MM.1S (cell line): ENCODE data around the gene CFAP54.

ENCODE experiments used
- DNase-seq: peaks from one replicate; pipeline ENCODE4 v3.0.0-alpha.2; 2015
- H2AFZ ChIP-seq: fragments of 300-600 bp; sonication (generic); 2 replicates; pipeline ENCODE4 v1.6.0; 2016; ENCODE audit warnings: antibody characterized with exemption, low read length
- H3F3A ChIP-seq: fragments of 300-600 bp; sonication (generic); 2 replicates; pipeline ENCODE4 v1.6.1; 2016; ENCODE audit warnings: mild to moderate bottlenecking, antibody characterized with exemption, low read length, moderate library complexity, mixed read lengths; ENCODE audit not compliant: insufficient read depth
- H3K27ac ChIP-seq: fragments of 300-600 bp; sonication (generic); 2 replicates; pipeline ENCODE4 v1.5.1; 2016; ENCODE audit warnings: mild to moderate bottlenecking, low read length
- H3K27me3 ChIP-seq: fragments of 300-600 bp; sonication (generic); replicated peaks from 2 replicates; pipeline ENCODE4 v1.6.0; 2016; ENCODE audit warnings: low read length; ENCODE audit not compliant: insufficient read depth
- H3K36me3 ChIP-seq: fragments of 300-600 bp; sonication (generic); replicated peaks from 2 replicates; pipeline ENCODE4 v1.6.1; 2016; ENCODE audit warnings: mild to moderate bottlenecking, low read length, mixed read lengths; ENCODE audit not compliant: insufficient read depth
- H3K4me1 ChIP-seq: fragments of 300-600 bp; sonication (generic); 2 replicates; pipeline ENCODE4 v1.6.1; 2016; ENCODE audit warnings: low read length, mixed read lengths
- H3K4me2 ChIP-seq: fragments of 300-600 bp; sonication (generic); 2 replicates; pipeline ENCODE4 v1.6.0; 2016; ENCODE audit warnings: low read depth, low read length
- H3K4me3 ChIP-seq: fragments of 300-600 bp; sonication (generic); 2 replicates; pipeline ENCODE4 v1.5.1; 2016; ENCODE audit warnings: low read length, mixed read lengths
- H3K79me2 ChIP-seq: fragments of 300-600 bp; sonication (generic); 2 replicates; pipeline ENCODE4 v1.6.1; 2016; ENCODE audit warnings: mixed run types, low read length, mixed read lengths
- H3K9ac ChIP-seq: fragments of 300-600 bp; sonication (generic); 2 replicates; pipeline ENCODE4 v1.6.1; 2016; ENCODE audit warnings: low read length, mixed read lengths
- H3K9me2 ChIP-seq: fragments of 300-600 bp; sonication (generic); replicated peaks from 2 replicates; pipeline ENCODE4 v1.6.1; 2016; ENCODE audit warnings: mild to moderate bottlenecking, low read length, mixed read lengths; ENCODE audit not compliant: insufficient read depth
- H3K9me3 ChIP-seq: fragments of 300-600 bp; sonication (generic); replicated peaks from 2 replicates; pipeline ENCODE4 v1.6.1; 2016; ENCODE audit warnings: mild to moderate bottlenecking, low read length, mixed read lengths; ENCODE audit not compliant: insufficient read depth
- H4K20me1 ChIP-seq: fragments of 300-600 bp; sonication (generic); 2 replicates; pipeline ENCODE4 v1.6.1; 2016; ENCODE audit warnings: mild to moderate bottlenecking, low read length, moderate library complexity, mixed read lengths; ENCODE audit not compliant: insufficient read depth
- EZH2 ChIP-seq: fragments of 300-600 bp; sonication (generic); optimal IDR thresholded peaks from 2 replicates; pipeline ENCODE3; 2017; ENCODE audit warnings: low read depth, mild to moderate bottlenecking, antibody characterized with exemption, low read length, mixed read lengths
- EZH2phosphoT487 ChIP-seq: fragments of 300-600 bp; sonication (generic); IDR thresholded peaks from 2 replicates; pipeline ENCODE4 v1.6.1; 2018; ENCODE audit warnings: antibody characterized with exemption, low read length
- TF ChIP-seq, protein P1 (sequence below): fragments of 300-600 bp; sonication (generic); IDR thresholded peaks from 2 replicates; pipeline ENCODE4 v1.5.1; 2016; ENCODE audit warnings: antibody characterized with exemption, low read length, mixed read lengths

Gene CFAP54

DNA sequence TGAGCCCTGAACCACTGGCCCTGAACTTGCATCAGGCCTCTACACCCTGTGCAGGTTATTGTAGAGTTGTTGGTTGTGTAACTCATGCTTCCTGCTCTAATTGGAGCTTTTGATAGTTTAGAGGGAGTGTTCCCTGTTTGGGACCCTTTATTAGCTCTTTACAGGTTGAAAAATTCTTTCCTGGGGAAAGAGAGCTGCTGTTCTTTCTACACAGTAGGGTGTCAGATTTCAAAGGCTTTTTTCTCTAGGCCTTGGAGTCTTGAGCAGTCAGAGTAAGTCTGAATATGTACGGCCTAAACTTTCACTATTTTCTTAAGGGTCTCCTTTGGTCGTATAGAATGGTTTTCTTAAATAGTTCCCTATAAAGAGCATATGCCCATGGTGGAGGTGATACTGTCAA lies 356.9 kb downstream of the CFAP54 start:
- no peaks in the 10 kb centered on the region for H3K4me1 ChIP-seq
- DNase-seq: no peak
- H3K36me3 ChIP-seq: no peaks in the 10 kb centered on the region
- H3K27me3 ChIP-seq: no peaks in the 10 kb centered on the region
- H3K4me3 ChIP-seq: no peak overlapping the region
- H2AFZ ChIP-seq: no peak overlapping the region
- H3K27ac ChIP-seq: no peak overlapping the region
- H3K9ac ChIP-seq: no peak overlapping the region
- no peaks in the 10 kb centered on the region for H3K9me2 ChIP-seq
- no peaks in the 10 kb centered on the region for H3K79me2 ChIP-seq
- no peak overlapping the region for H3K4me2 ChIP-seq
- TF ChIP-seq EZH2phosphoT487 (no peak), EZH2 (no peak)
- TF ChIP-seq, protein P1, sequence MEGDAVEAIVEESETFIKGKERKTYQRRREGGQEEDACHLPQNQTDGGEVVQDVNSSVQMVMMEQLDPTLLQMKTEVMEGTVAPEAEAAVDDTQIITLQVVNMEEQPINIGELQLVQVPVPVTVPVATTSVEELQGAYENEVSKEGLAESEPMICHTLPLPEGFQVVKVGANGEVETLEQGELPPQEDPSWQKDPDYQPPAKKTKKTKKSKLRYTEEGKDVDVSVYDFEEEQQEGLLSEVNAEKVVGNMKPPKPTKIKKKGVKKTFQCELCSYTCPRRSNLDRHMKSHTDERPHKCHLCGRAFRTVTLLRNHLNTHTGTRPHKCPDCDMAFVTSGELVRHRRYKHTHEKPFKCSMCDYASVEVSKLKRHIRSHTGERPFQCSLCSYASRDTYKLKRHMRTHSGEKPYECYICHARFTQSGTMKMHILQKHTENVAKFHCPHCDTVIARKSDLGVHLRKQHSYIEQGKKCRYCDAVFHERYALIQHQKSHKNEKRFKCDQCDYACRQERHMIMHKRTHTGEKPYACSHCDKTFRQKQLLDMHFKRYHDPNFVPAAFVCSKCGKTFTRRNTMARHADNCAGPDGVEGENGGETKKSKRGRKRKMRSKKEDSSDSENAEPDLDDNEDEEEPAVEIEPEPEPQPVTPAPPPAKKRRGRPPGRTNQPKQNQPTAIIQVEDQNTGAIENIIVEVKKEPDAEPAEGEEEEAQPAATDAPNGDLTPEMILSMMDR: no peak
- no peaks in the 10 kb centered on the region for H4K20me1 ChIP-seq
- H3K9me3 ChIP-seq: no peaks in the 10 kb centered on the region
- H3F3A ChIP-seq: no peaks in the 10 kb centered on the region

DNA sequence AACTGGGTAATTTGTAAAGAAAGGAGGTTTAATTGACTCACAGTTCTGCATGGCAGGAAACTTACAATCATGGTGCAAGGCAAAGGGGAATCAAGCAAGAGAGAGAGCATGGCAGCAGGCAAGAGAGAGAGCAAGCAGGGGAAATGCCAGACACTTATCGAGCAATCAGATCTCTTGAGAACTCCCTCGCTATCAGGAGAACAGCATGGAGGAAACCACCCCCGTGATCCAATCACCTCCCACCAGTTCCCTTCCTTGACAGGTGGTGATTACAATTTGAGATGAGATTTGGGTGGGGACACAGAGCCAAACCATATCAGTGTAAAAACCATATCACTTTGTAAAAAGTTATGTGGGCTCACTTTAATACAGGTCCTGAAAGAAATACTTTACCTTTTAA lies 361.3 kb downstream of the CFAP54 start:
- Histone ChIP-seq H3K9me3 (no peaks in the 10 kb centered on the region), H3F3A (no peaks in the 10 kb centered on the region), H3K4me3 (no peak overlapping the region), H3K4me1 (no peaks in the 10 kb centered on the region), H3K9me2 (no peaks in the 10 kb centered on the region), H4K20me1 (no peaks in the 10 kb centered on the region), H3K4me2 (no peak overlapping the region), H3K36me3 (no peaks in the 10 kb centered on the region), H3K79me2 (no peaks in the 10 kb centered on the region), H2AFZ (no peak overlapping the region), H3K27me3 (no peaks in the 10 kb centered on the region), H3K27ac (no peak overlapping the region), H3K9ac (no peak overlapping the region)
- no peak for DNase-seq
- TF ChIP-seq, protein P1: no peak
- TF ChIP-seq EZH2: no peak
- no peak for TF ChIP-seq EZH2phosphoT487

DNA sequence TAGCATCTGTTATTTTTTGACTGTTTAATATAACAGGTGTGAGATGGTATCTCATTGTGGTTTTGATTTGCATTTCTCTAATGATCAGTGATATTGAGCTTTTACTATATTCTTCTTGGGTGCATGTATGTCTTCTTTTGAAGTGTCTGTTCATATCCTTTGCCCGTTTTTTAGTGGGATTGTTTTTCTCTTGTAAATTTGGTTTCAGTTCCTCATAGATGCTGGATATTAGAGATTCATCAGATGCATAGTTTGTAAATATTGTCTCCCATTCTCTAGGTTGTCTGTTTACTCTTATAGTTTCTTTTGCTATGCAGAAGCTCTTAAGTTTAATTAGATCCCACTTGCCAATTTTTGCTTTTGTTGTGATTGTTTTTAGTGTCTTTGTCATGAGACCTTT lies 368.8 kb downstream of the CFAP54 start:
- H3K9ac ChIP-seq: no peak overlapping the region
- TF ChIP-seq, protein P1: no peak
- TF ChIP-seq EZH2phosphoT487 (no peak), EZH2 (no peak)
- no peaks in the 10 kb centered on the region for H3K9me3 ChIP-seq
- no peaks in the 10 kb centered on the region for H3K27me3 ChIP-seq
- no peaks in the 10 kb centered on the region for H3K79me2 ChIP-seq
- H3F3A ChIP-seq: no peaks in the 10 kb centered on the region
- DNase-seq: no peak
- H3K4me1 ChIP-seq: no peaks in the 10 kb centered on the region
- no peak overlapping the region for H3K4me2 ChIP-seq
- H3K9me2 ChIP-seq: no peaks in the 10 kb centered on the region
- H3K36me3 ChIP-seq: no peaks in the 10 kb centered on the region
- H3K4me3 ChIP-seq: no peak overlapping the region
- H3K27ac ChIP-seq: no peak overlapping the region
- H4K20me1 ChIP-seq: no peaks in the 10 kb centered on the region
- no peak overlapping the region for H2AFZ ChIP-seq

DNA sequence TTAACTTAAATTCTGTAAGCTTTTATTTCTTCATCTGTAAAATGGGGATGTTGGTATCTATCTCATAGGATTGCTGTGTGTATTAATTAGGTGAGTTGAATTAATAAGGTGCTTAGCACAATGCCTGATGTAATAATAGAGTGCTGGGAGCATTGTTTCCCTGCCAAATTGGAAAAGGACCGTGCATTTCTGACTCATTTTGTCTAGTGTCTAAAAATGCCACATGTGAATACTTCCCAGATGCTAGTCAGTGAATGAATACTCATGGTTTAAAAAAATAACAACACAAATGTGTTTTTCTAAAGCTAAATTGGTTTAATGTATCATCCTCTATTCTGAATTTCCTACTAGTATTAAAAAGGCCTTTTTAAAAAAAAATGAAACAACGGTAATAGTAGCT lies 372.3 kb downstream of the CFAP54 start:
- DNase-seq: no peak
- H3K36me3 ChIP-seq: no peaks in the 10 kb centered on the region
- H3K9ac ChIP-seq: no peak overlapping the region
- no peaks in the 10 kb centered on the region for H3K4me1 ChIP-seq
- H3K9me3 ChIP-seq: no peaks in the 10 kb centered on the region
- H3K79me2 ChIP-seq: no peaks in the 10 kb centered on the region
- H3K27ac ChIP-seq: no peak overlapping the region
- H3K27me3 ChIP-seq: no peaks in the 10 kb centered on the region
- H3K9me2 ChIP-seq: no peaks in the 10 kb centered on the region
- no peaks in the 10 kb centered on the region for H3F3A ChIP-seq
- H3K4me3 ChIP-seq: no peak overlapping the region
- H4K20me1 ChIP-seq: no peaks in the 10 kb centered on the region
- no peak overlapping the region for H3K4me2 ChIP-seq
- no peak overlapping the region for H2AFZ ChIP-seq
- TF ChIP-seq EZH2phosphoT487 (no peak), EZH2 (no peak)
- TF ChIP-seq, protein P1: no peak
